Naive thymus-derived CD4-positive, alpha-beta T cell (primary cell): Measurements from ENCODE around the gene FBN3. TPM values are rescaled to one million over a fixed set of nuclear protein-coding genes. Genes with fewer than 3 reads are reported as not detected.
A peak's percentile ranks its signal among the peaks of the same experiment; 100 is the strongest.

Experiments
- ATAC-seq: fragments of 150-1000 bp; cut with Tn5 transposase; 2 replicates; pipeline ENCODE4 v1.10.0; 2021; ENCODE audit warnings: mild to moderate bottlenecking, moderate library complexity
- CTCF ChIA-PET: fragments of 350-600 bp; sonication (Branson Sonifier 250); formaldehyde crosslinking; loops from one replicate; lab custom pipeline; 2021; ENCODE audit warnings: antibody characterized with exemption; lab: Charles Lee
- POLR2A ChIA-PET: fragments of 350-600 bp; sonication (Branson Sonifier 250); formaldehyde crosslinking; loops from one replicate; lab custom pipeline; 2021; ENCODE audit warnings: antibody characterized with exemption, inconsistent platforms; lab: Charles Lee
- DNase-seq, 9 donors: peaks; one replicate each; pipeline versions ENCODE4 v3.0.0 to v3.0.0-alpha.2; 2020 to 2022; ENCODE audit warnings: mixed read lengths in 1 of 9
- H3K27ac ChIP-seq: one replicate; pipeline ENCODE4 v1.7.0; 2013; ENCODE audit warnings: mild to moderate bottlenecking, low read depth, low read length, moderate library complexity
- H3K27me3 ChIP-seq, 2 donors: one replicate each; pipeline ENCODE4 v1.7.0; 2013; ENCODE audit warnings: low read length in 2 of 2, mild to moderate bottlenecking in 2 of 2, moderate library complexity in 2 of 2; ENCODE audit not compliant: control insufficient read depth in 2 of 2, insufficient read depth in 2 of 2
- H3K36me3 ChIP-seq, 3 experiments: 1 replicate in 2 of 3; 2 replicates in 1 of 3; pipeline ENCODE4 v1.7.0; 2013; ENCODE audit warnings: low read length in 3 of 3, mild to moderate bottlenecking in 3 of 3, moderate library complexity in 1 of 3; ENCODE audit not compliant: insufficient read depth in 3 of 3, control insufficient read depth in 2 of 3
- H3K4me1 ChIP-seq, 2 donors: one replicate each; pipeline ENCODE4 v1.7.0; 2013; ENCODE audit warnings: low read length in 2 of 2, mild to moderate bottlenecking in 2 of 2, moderate library complexity in 1 of 2; ENCODE audit not compliant: control insufficient read depth in 2 of 2, insufficient read depth in 2 of 2
- H3K4me3 ChIP-seq: 2 replicates; pipeline ENCODE4 v1.7.0; 2013; ENCODE audit warnings: mild to moderate bottlenecking, low read length
- H3K9me3 ChIP-seq, 3 experiments: 1 replicate in 2 of 3; 2 replicates in 1 of 3; pipeline ENCODE4 v1.7.0; 2013; ENCODE audit warnings: low read length in 3 of 3; ENCODE audit not compliant: control insufficient read depth in 2 of 3
- H3K27ac Mint-ChIP-seq, 9 donors: one replicate each; pipeline ENCODE4 v1.8.0; 2020 to 2022; ENCODE audit warnings: mixed read lengths in 9 of 9, mild to moderate bottlenecking in 8 of 9, moderate library complexity in 5 of 9, inconsistent platforms in 2 of 9
- H3K27me3 Mint-ChIP-seq, 5 donors: one replicate each; pipeline ENCODE4 v1.8.0; 2021 to 2022; ENCODE audit warnings: mixed read lengths in 5 of 5, mild to moderate bottlenecking in 1 of 5
- H3K36me3 Mint-ChIP-seq, 5 donors: one replicate each; pipeline ENCODE4 v1.8.0; 2020 to 2022; ENCODE audit warnings: mixed read lengths in 5 of 5, mild to moderate bottlenecking in 3 of 5, inconsistent platforms in 1 of 5
- H3K4me1 Mint-ChIP-seq, 7 donors: one replicate each; pipeline ENCODE4 v1.8.0; 2020 to 2022; ENCODE audit warnings: mixed read lengths in 7 of 7, mild to moderate bottlenecking in 3 of 7, inconsistent platforms in 1 of 7
- H3K4me3 Mint-ChIP-seq, 10 donors: one replicate each; pipeline ENCODE4 v1.8.0; 2020 to 2022; ENCODE audit warnings: mild to moderate bottlenecking in 10 of 10, mixed read lengths in 10 of 10, moderate library complexity in 6 of 10, inconsistent platforms in 2 of 10
- H3K9me3 Mint-ChIP-seq, 11 donors: one replicate each; pipeline ENCODE4 v1.8.0; 2020 to 2022; ENCODE audit warnings: mixed read lengths in 11 of 11, mild to moderate bottlenecking in 4 of 11, inconsistent platforms in 1 of 11, moderate library complexity in 1 of 11
- intact Hi-C, 2 donors: fragments of 100-400 bp; cut with micrococcal nuclease; formaldehyde crosslinking; loops; one replicate each; pipeline ENCODE4 v1.15.1; 2023
- polyA plus RNA-seq, 2 donors: library from polyadenylated mRNA; unstranded; fragments of 300-500 nt; fragmentation: Illumina TruSeq; gene quantifications; one replicate each; pipeline ENCODE4 v1.2.3, GENCODE V29; 2021
- total RNA-seq, 6 experiments: library from RNA in 5 of 6; stranded (reverse) in 5 of 6; gene quantifications; 1 replicate in 5 of 6; 2 replicates in 1 of 6; pipeline ENCODE4 v1.2.3 and lab custom pipeline; 2021 to 2026

The FBN3 gene
- total and polyA plus RNA-seq, 7 experiments from 2014 or later, result not detected

GRCh38 chr19:8150178-8150865, 930 bp upstream of the FBN3 start:
- H3K4me3 Mint-ChIP-seq, result peak overlapping the region in 7 of 10 donors; percentile 17 to 67 (median 47)
- CTCF ChIA-PET, result no interaction called here

GRCh38 chr19:8148410-8149260, 757 bp downstream of the FBN3 start:
- POLR2A ChIA-PET, result no interaction called here
- H3K27ac ChIP-seq, result no peak overlapping the region
- H3K4me1 ChIP-seq, result no peaks in the 10 kb centered on the region
- H3K36me3 ChIP-seq, result no peaks in the 10 kb centered on the region
- CTCF ChIA-PET, result no interaction called here
- intact Hi-C loops, result no loop called here
- peaks cover 2 to 14% (median 6%) of the 10 kb centered on the region in 7 donors for H3K4me1 Mint-ChIP-seq
- peaks cover 0 to 3% (median 0%) of the 10 kb centered on the region in 11 donors for H3K9me3 Mint-ChIP-seq
- DNase-seq, result no peak
- no peaks in the 10 kb centered on the region for H3K9me3 ChIP-seq
- peaks cover 49 to 60% (median 52%) of the 10 kb centered on the region in 5 donors for H3K27me3 Mint-ChIP-seq
- peak overlapping the region in 1 of 9 donors; percentile 37 for H3K27ac Mint-ChIP-seq
- no peak overlapping the region for H3K4me3 ChIP-seq
- H3K36me3 Mint-ChIP-seq, result peaks cover 0 to 3% (median 0%) of the 10 kb centered on the region in 5 donors
- peak; percentile 14 for ATAC-seq
- peaks cover 0 to 11% of the 10 kb centered on the region in 2 donors for H3K27me3 ChIP-seq
- H3K4me3 Mint-ChIP-seq, result peak overlapping the region; percentile 29 to 73 (median 64)

More at GRCh38 chr19:8150178-8150865, 930 bp upstream of the FBN3 start:
- intact Hi-C loops, result no loop called here
- Mint-ChIP-seq H3K4me1 (peaks cover 2 to 14% (median 6%) of the 10 kb centered on the region in 7 donors), H3K9me3 (peaks cover 0 to 3% (median 0%) of the 10 kb centered on the region in 11 donors), H3K27me3 (peaks cover 52 to 67% (median 58%) of the 10 kb centered on the region in 5 donors), H3K27ac (no peak overlapping the region), H3K36me3 (peaks cover 0 to 3% (median 0%) of the 10 kb centered on the region in 5 donors)
- Histone ChIP-seq H3K4me1 (no peaks in the 10 kb centered on the region), H3K4me3 (no peak overlapping the region), H3K36me3 (no peaks in the 10 kb centered on the region), H3K27me3 (peaks cover 0 to 11% of the 10 kb centered on the region in 2 donors), H3K27ac (no peak overlapping the region), H3K9me3 (no peaks in the 10 kb centered on the region)
- POLR2A ChIA-PET, result no interaction called here
- no peak for ATAC-seq
- DNase-seq, result no peak

DNA sequence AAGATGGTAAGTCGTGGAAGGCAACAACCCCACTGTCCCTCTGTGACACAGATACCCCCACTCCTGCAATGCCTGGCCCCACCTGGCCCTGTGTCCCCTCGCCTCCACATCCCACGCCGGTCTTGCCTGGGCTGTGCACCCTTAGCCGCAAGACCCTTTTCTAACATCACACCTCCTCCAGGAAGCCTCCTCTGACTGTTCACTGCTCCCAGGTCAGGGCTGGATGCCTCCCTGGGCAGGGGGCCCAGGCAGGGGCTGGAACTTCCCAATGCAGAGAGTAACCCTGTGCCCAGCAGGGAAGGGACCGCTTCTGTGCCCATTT, 1.3 kb downstream of the FBN3 start:
- intact Hi-C loops, result no loop called here
- ATAC-seq (no peak), DNase-seq (no peak)
- peaks cover 0 to 3% (median 0%) of the 10 kb centered on the region in 11 donors for H3K9me3 Mint-ChIP-seq
- Histone ChIP-seq H3K27me3 (peaks cover 0 to 11% of the 10 kb centered on the region in 2 donors), H3K4me1 (no peaks in the 10 kb centered on the region), H3K36me3 (no peaks in the 10 kb centered on the region), H3K4me3 (no peak overlapping the region), H3K27ac (no peak overlapping the region), H3K9me3 (no peaks in the 10 kb centered on the region)
- peak overlapping the region; percentile 29 to 73 (median 64) for H3K4me3 Mint-ChIP-seq
- POLR2A ChIA-PET, result no interaction called here
- CTCF ChIA-PET, result no interaction called here
- peak overlapping the region in 1 of 9 donors; percentile 37 for H3K27ac Mint-ChIP-seq
- H3K36me3 Mint-ChIP-seq, result peaks cover 0 to 3% (median 0%) of the 10 kb centered on the region in 5 donors
- H3K27me3 Mint-ChIP-seq, result peaks cover 44 to 60% (median 51%) of the 10 kb centered on the region in 5 donors
- peaks cover 2 to 14% (median 6%) of the 10 kb centered on the region in 7 donors for H3K4me1 Mint-ChIP-seq

DNA sequence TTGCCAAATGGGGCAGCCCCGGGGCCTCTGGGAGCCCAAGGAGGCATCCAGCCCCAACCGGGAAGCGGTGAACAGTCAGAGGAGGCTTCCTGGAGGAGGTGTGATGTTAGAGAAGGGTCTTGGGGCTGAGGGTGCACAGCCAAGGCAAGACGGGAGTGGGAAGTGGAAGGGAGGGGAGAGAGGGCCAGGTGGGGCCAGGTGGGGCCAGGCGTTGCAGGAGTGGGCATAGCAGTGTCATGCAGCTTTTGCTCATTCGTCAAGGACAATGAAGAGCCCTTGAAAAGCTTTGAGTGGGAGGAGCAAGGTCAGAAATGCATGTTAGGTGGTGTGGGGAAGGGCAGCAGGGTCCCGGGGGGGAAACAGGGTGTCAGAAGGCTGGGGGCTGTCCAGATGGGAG, 1.8 kb downstream of the FBN3 start:
- peak overlapping the region in 5 of 10 donors; percentile 18 to 66 (median 25) for H3K4me3 Mint-ChIP-seq
- peaks cover 41 to 58% (median 46%) of the 10 kb centered on the region in 5 donors for H3K27me3 Mint-ChIP-seq
- peaks cover 2 to 14% (median 6%) of the 10 kb centered on the region in 7 donors for H3K4me1 Mint-ChIP-seq
- no peaks in the 10 kb centered on the region for H3K4me1 ChIP-seq
- no peak for ATAC-seq
- POLR2A ChIA-PET, result no interaction called here
- H3K36me3 Mint-ChIP-seq, result peaks cover 0 to 3% (median 0%) of the 10 kb centered on the region in 5 donors
- no peak overlapping the region for H3K27ac Mint-ChIP-seq
- no peak overlapping the region for H3K27ac ChIP-seq
- intact Hi-C loops, result no loop called here
- DNase-seq, result no peak
- H3K9me3 ChIP-seq, result no peaks in the 10 kb centered on the region
- no peak overlapping the region for H3K4me3 ChIP-seq
- H3K27me3 ChIP-seq, result peaks cover 0 to 11% of the 10 kb centered on the region in 2 donors
- H3K9me3 Mint-ChIP-seq, result peaks cover 0 to 3% (median 0%) of the 10 kb centered on the region in 11 donors
- no peaks in the 10 kb centered on the region for H3K36me3 ChIP-seq
- CTCF ChIA-PET, result no interaction called here

- CTCF ChIA-PET, result no interaction called here
- Mint-ChIP-seq H3K9me3 (peaks cover 0 to 3% (median 0%) of the 10 kb centered on the region in 11 donors), H3K4me3 (peak overlapping the region in 4 of 10 donors; percentile 21 to 66 (median 38)), H3K4me1 (peaks cover 2 to 14% (median 6%) of the 10 kb centered on the region in 7 donors), H3K27ac (no peak overlapping the region), H3K27me3 (peaks cover 40 to 57% (median 46%) of the 10 kb centered on the region in 5 donors), H3K36me3 (peaks cover 0 to 3% (median 0%) of the 10 kb centered on the region in 5 donors)
- H3K4me3 ChIP-seq, result no peak overlapping the region
- peaks cover 0 to 11% of the 10 kb centered on the region in 2 donors for H3K27me3 ChIP-seq
- POLR2A ChIA-PET, result no interaction called here
- no peaks in the 10 kb centered on the region for H3K4me1 ChIP-seq
- DNase-seq (no peak), ATAC-seq (no peak)
- intact Hi-C loops, result no loop called here
- no peaks in the 10 kb centered on the region for H3K9me3 ChIP-seq
- H3K27ac ChIP-seq, result no peak overlapping the region
- H3K36me3 ChIP-seq, result no peaks in the 10 kb centered on the region
These were observed 2.4 kb downstream of the FBN3 start for GRCh38 chr19:8146877-8147581.

GRCh38 chr19:8144273-8144995, 5.0 kb downstream of the FBN3 start:
- Histone ChIP-seq H3K27ac (no peak overlapping the region), H3K4me1 (no peaks in the 10 kb centered on the region), H3K4me3 (no peak overlapping the region), H3K9me3 (no peaks in the 10 kb centered on the region), H3K27me3 (peaks cover 0 to 6% of the 10 kb centered on the region in 2 donors), H3K36me3 (no peaks in the 10 kb centered on the region)
- ChIA-PET POLR2A (no interaction called here), CTCF (no interaction called here)
- ATAC-seq (no peak), DNase-seq (no peak)
- Mint-ChIP-seq H3K4me3 (no peak overlapping the region), H3K27ac (no peak overlapping the region), H3K9me3 (peaks cover 0 to 3% (median 0%) of the 10 kb centered on the region in 11 donors), H3K36me3 (peaks cover 0 to 3% (median 0%) of the 10 kb centered on the region in 5 donors), H3K4me1 (peaks cover 2 to 11% (median 6%) of the 10 kb centered on the region in 7 donors), H3K27me3 (peaks cover 20 to 38% (median 26%) of the 10 kb centered on the region in 5 donors)
- intact Hi-C loops, result no loop called here
